HEK293 (cell line): Measurements from ENCODE around the gene ALLC.

ENCODE experiments used
- CTCF ChIA-PET: fragments of 350-600 bp; formaldehyde crosslinking; extraction: SDS; loops from one replicate; lab custom pipeline; 2021; ENCODE audit warnings: antibody characterized with exemption; lab: Yijun Ruan, JAX
- POLR2A ChIA-PET: fragments of 300-600 bp; formaldehyde crosslinking; extraction: SDS; loops from one replicate; lab custom pipeline; 2020; ENCODE audit warnings: antibody characterized with exemption, inconsistent platforms; lab: Yijun Ruan, JAX
- H3K27ac ChIP-seq: fragments of 200-500 bp; sonication (Bioruptor generic); 2 replicates; pipeline ENCODE4 v1.5.1; 2014; ENCODE audit warnings: low read depth, low read length, control low read depth, inconsistent platforms; ENCODE audit errors: extremely low read depth
- H3K36me3 ChIP-seq, 2 experiments: fragments of 200-500 bp in 1 of 2; sonication (Bioruptor generic) in 1 of 2; 1 replicate in 1 of 2; 2 replicates in 1 of 2; pipeline ENCODE4 v1.5.1; 2014 to 2017; ENCODE audit warnings: inconsistent platforms in 2 of 2, low read length in 2 of 2; ENCODE audit not compliant: control insufficient read depth in 2 of 2, insufficient read depth in 1 of 2
- H3K4me1 ChIP-seq: fragments of 200-500 bp; sonication (Bioruptor generic); 2 replicates; pipeline ENCODE4 v1.5.1; 2014; ENCODE audit warnings: mild to moderate bottlenecking, low read length, inconsistent platforms; ENCODE audit not compliant: control insufficient read depth, insufficient read depth
- H3K4me3 ChIP-seq: 2 replicates; pipeline ENCODE4 v1.5.1; 2011; ENCODE audit warnings: low read depth, mild to moderate bottlenecking, control low read depth, low read length, moderate library complexity
- H3K9me3 ChIP-seq: fragments of 200-500 bp; sonication (Bioruptor generic); 2 replicates; pipeline ENCODE4 v1.5.1; 2014; ENCODE audit warnings: low read depth, low read length, inconsistent platforms; ENCODE audit not compliant: control insufficient read depth, insufficient read depth
- FEZF1 ChIP-seq: fragments of 450-650 bp; formaldehyde crosslinking; IDR thresholded peaks from 2 replicates; pipeline ENCODE4 v1.5.1; 2016; ENCODE audit warnings: missing biosample characterization, missing genetic modification characterization
- YY2 ChIP-seq: fragments of 450-650 bp; formaldehyde crosslinking; IDR thresholded peaks from 2 replicates; pipeline ENCODE4 v1.5.1; 2016; ENCODE audit warnings: missing biosample characterization, missing genetic modification characterization
- ZFP37 ChIP-seq: fragments of 450-650 bp; formaldehyde crosslinking; IDR thresholded peaks from 2 replicates; pipeline ENCODE4 v1.5.1; 2016; ENCODE audit warnings: missing biosample characterization, missing genetic modification characterization
- ZNF138 ChIP-seq: fragments of 450-650 bp; formaldehyde crosslinking; IDR thresholded peaks from 2 replicates; pipeline ENCODE4 v1.5.1; 2016; ENCODE audit warnings: missing biosample characterization, missing genetic modification characterization, borderline replicate concordance
- ZNF19 ChIP-seq: fragments of 450-650 bp; formaldehyde crosslinking; IDR thresholded peaks from 2 replicates; pipeline ENCODE4; 2016; ENCODE audit warnings: missing biosample characterization, missing genetic modification characterization, low read depth
- ZNF292 ChIP-seq: fragments of 450-650 bp; formaldehyde crosslinking; IDR thresholded peaks from 2 replicates; pipeline ENCODE4 v1.5.1; 2016; ENCODE audit warnings: low read depth, missing biosample characterization, missing genetic modification characterization, borderline replicate concordance
- ZNF350 ChIP-seq: fragments of 450-650 bp; formaldehyde crosslinking; IDR thresholded peaks from 2 replicates; pipeline ENCODE4 v1.5.0; 2017; ENCODE audit warnings: missing biosample characterization, mild to moderate bottlenecking, missing genetic modification characterization
- ZNF404 ChIP-seq: fragments of 450-650 bp; formaldehyde crosslinking; IDR thresholded peaks from 2 replicates; pipeline ENCODE4 v1.5.1; 2017; ENCODE audit warnings: missing biosample characterization, missing genetic modification characterization
- ZNF555 ChIP-seq: fragments of 450-650 bp; formaldehyde crosslinking; conservative IDR thresholded peaks from 2 replicates; pipeline ENCODE4 v1.5.1; 2017; ENCODE audit warnings: missing biosample characterization, mild to moderate bottlenecking, missing genetic modification characterization, inconsistent platforms
- ZNF558 ChIP-seq: fragments of 450-650 bp; formaldehyde crosslinking; IDR thresholded peaks from 2 replicates; pipeline ENCODE4 v1.5.1; 2016; ENCODE audit warnings: missing biosample characterization, missing genetic modification characterization
- ZNF571 ChIP-seq: fragments of 450-650 bp; formaldehyde crosslinking; IDR thresholded peaks from 2 replicates; pipeline ENCODE4 v1.5.0; 2017; ENCODE audit warnings: missing biosample characterization, missing genetic modification characterization
- ZNF596 ChIP-seq: fragments of 450-650 bp; IDR thresholded peaks from 2 replicates; pipeline ENCODE4 v1.5.0; 2018; ENCODE audit warnings: missing biosample characterization, mild to moderate bottlenecking, missing genetic modification characterization, moderate library complexity
- ZNF707 ChIP-seq: fragments of 450-650 bp; formaldehyde crosslinking; IDR thresholded peaks from 2 replicates; pipeline ENCODE4 v1.5.1; 2016; ENCODE audit warnings: missing biosample characterization, missing genetic modification characterization
- ZNF747 ChIP-seq: fragments of 450-650 bp; formaldehyde crosslinking; IDR thresholded peaks from 2 replicates; pipeline ENCODE4 v1.5.1; 2016; ENCODE audit warnings: missing biosample characterization, missing genetic modification characterization
- ZNF837 ChIP-seq: fragments of 450-650 bp; formaldehyde crosslinking; IDR thresholded peaks from 2 replicates; pipeline ENCODE4 v1.5.1; 2016; ENCODE audit warnings: missing biosample characterization, missing genetic modification characterization
- ZSCAN23 ChIP-seq: fragments of 450-650 bp; formaldehyde crosslinking; IDR thresholded peaks from 2 replicates; pipeline ENCODE4 v1.5.1; 2016; ENCODE audit warnings: missing biosample characterization, missing genetic modification characterization
- TF ChIP-seq, protein P1 (sequence below): fragments of 450-650 bp; formaldehyde crosslinking; IDR thresholded peaks from 2 replicates; pipeline ENCODE4 v1.5.1; 2016; ENCODE audit warnings: missing biosample characterization, missing genetic modification characterization
- TF ChIP-seq, protein P2 (sequence below): fragments of 450-650 bp; formaldehyde crosslinking; optimal IDR thresholded peaks from 2 replicates; pipeline ENCODE3; 2016; ENCODE audit warnings: missing biosample characterization, mild to moderate bottlenecking, missing genetic modification characterization
- TF ChIP-seq, protein P3 (sequence below): fragments of 450-650 bp; formaldehyde crosslinking; IDR thresholded peaks from 2 replicates; pipeline ENCODE4 v1.5.1; 2016; ENCODE audit warnings: missing biosample characterization, missing genetic modification characterization
- TF ChIP-seq, protein P4 (sequence below): fragments of 450-650 bp; formaldehyde crosslinking; IDR thresholded peaks from 2 replicates; pipeline ENCODE4 v1.5.1; 2016; ENCODE audit warnings: missing biosample characterization, missing genetic modification characterization

Gene ALLC

DNA sequence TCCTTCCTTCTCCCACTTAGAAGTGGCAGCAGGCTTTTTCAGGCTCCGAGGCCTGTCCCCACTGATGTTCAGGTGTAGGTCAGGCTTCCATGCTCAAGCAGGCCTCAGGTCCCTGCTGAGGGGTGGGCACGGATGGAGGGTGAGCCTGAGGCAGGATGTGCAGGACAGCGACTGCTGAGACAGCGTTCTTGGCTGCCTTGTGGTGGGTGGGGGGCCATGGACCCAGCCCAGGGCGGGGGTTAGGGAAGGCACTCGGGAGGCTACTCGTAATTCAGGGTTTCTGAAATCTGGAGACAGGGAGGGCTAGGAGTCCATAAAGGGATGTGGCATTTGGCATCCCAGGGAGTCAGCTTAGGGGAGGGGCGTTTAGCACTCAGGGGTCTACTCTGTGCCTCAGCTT, 32.8 kb upstream of the ALLC start (continued):
- TF ChIP-seq ZNF747 (tag by site-specific recombination): no peak

DNA sequence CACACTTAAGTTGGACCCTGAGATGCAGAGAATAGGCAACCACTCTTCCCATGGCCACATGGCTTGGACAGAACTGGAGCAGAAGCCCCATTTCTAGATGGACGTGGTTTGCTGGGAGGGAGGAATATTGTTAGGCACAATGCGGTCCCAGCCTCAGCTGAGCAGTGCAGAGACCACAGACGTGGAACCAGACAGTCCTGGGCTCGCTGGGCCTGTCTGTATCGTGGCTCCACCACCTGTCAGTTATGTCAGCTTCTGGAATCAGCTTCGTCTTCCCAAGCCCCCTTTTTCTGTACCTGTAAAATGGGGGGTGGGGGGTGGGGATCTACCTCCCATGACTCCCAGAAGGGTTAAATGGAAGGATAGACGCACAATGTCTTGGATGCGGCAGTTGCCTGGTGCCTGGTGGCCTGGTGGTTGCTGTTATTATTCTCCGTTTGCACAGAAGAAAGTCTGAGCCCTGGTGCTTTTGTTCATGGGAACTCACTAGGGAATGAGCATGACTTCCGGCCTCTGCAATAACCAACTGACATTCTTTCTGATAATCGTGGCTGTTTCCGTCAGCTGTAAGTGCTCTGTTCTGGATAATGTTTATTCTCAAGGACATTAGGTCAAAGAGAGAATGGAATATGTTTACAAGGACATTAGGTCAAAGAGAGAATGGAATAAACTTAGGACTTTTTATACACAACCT, 31.7 kb upstream of the ALLC start:
- H3K36me3 ChIP-seq: no peaks in the 10 kb centered on the region
- TF ChIP-seq ZNF837 (no peak), ZNF404 (tag by site-specific recombination) (no peak), ZNF292 (no peak), ZNF138 (tag by site-specific recombination) (no peak), ZNF707 (tag by site-specific recombination) (no peak), ZNF555 (tag by site-specific recombination) (no peak), ZNF19 (tag by site-specific recombination) (no peak), ZNF350 (tag by site-specific recombination) (no peak), YY2 (tag by site-specific recombination) (no peak), FEZF1 (no peak), ZNF571 (tag by site-specific recombination) (no peak), ZNF558 (tag by site-specific recombination) (no peak), ZNF596 (tag by site-specific recombination) (no peak), ZFP37 (tag by site-specific recombination) (no peak), ZSCAN23 (no peak)
- TF ChIP-seq, protein P1, sequence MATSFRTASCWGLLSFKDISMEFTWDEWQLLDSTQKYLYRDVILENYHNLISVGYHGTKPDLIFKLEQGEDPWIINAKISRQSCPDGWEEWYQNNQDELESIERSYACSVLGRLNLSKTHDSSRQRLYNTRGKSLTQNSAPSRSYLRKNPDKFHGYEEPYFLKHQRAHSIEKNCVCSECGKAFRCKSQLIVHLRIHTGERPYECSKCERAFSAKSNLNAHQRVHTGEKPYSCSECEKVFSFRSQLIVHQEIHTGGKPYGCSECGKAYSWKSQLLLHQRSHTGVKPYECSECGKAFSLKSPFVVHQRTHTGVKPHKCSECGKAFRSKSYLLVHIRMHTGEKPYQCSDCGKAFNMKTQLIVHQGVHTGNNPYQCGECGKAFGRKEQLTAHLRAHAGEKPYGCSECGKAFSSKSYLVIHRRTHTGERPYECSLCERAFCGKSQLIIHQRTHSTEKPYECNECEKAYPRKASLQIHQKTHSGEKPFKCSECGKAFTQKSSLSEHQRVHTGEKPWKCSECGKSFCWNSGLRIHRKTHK (tag by site-specific recombination): no peak
- TF ChIP-seq, protein P2, sequence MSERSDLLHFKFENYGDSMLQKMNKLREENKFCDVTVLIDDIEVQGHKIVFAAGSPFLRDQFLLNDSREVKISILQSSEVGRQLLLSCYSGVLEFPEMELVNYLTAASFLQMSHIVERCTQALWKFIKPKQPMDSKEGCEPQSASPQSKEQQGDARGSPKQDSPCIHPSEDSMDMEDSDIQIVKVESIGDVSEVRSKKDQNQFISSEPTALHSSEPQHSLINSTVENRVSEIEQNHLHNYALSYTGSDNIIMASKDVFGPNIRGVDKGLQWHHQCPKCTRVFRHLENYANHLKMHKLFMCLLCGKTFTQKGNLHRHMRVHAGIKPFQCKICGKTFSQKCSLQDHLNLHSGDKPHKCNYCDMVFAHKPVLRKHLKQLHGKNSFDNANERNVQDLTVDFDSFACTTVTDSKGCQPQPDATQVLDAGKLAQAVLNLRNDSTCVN: no peak
- TF ChIP-seq, protein P3, sequence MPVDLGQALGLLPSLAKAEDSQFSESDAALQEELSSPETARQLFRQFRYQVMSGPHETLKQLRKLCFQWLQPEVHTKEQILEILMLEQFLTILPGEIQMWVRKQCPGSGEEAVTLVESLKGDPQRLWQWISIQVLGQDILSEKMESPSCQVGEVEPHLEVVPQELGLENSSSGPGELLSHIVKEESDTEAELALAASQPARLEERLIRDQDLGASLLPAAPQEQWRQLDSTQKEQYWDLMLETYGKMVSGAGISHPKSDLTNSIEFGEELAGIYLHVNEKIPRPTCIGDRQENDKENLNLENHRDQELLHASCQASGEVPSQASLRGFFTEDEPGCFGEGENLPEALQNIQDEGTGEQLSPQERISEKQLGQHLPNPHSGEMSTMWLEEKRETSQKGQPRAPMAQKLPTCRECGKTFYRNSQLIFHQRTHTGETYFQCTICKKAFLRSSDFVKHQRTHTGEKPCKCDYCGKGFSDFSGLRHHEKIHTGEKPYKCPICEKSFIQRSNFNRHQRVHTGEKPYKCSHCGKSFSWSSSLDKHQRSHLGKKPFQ (tag by site-specific recombination): no peak
- TF ChIP-seq, protein P4, sequence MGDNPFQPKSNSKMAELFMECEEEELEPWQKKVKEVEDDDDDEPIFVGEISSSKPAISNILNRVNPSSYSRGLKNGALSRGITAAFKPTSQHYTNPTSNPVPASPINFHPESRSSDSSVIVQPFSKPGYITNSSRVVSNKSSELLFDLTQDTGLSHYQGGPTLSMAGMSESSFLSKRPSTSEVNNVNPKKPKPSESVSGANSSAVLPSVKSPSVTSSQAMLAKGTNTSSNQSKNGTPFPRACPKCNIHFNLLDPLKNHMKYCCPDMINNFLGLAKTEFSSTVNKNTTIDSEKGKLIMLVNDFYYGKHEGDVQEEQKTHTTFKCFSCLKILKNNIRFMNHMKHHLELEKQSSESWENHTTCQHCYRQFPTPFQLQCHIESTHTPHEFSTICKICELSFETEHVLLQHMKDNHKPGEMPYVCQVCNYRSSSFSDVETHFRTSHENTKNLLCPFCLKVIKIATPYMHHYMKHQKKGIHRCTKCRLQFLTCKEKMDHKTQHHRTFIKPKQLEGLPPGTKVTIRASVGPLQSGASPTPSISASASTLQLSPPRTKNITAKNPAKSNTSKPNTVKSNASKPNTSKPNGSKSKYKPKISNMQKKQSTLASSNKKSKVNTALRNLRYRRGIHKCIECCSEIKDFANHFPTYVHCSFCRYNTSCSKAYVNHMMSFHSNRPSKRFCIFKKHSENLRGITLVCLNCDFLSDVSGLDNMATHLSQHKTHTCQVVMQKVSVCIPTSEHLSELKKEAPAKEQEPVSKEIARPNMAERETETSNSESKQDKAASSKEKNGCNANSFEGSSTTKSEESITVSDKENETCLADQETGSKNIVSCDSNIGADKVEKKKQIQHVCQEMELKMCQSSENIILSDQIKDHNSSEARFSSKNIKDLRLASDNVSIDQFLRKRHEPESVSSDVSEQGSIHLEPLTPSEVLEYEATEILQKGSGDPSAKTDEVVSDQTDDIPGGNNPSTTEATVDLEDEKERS (tag by site-specific recombination): no peak
- ChIA-PET POLR2A (interaction anchor here (0.6 kb wide), 2 partner anchors 42 to 50 kb away, joined by 3 to 7 read pairs; no protein-coding TSS in a partner anchor), CTCF (interaction anchor here (0.6 kb wide), 3 partner anchors 253 to 1522 kb away, joined by 3 to 6 read pairs (median 3); no protein-coding TSS in a partner anchor)
- H3K4me1 ChIP-seq: no peaks in the 10 kb centered on the region
- no peaks in the 10 kb centered on the region for H3K9me3 ChIP-seq
- no peak overlapping the region for H3K27ac ChIP-seq
- no peak overlapping the region for H3K4me3 ChIP-seq
